Fibroblast of pulmonary artery (primary cell): ENCODE data around the gene TTLL5.

Source experiments
- DNase-seq: peaks from one replicate; pipeline ENCODE4 v3.0.0-alpha.2; 2010; ENCODE audit warnings: low read depth
- H3K4me3 ChIP-seq: replicated peaks from 2 replicates; pipeline ENCODE4 v1.5.1; 2011; ENCODE audit warnings: low read depth, mild to moderate bottlenecking, control low read depth, low read length, moderate library complexity
- TF ChIP-seq, protein P1 (sequence below): IDR thresholded peaks from 2 replicates; pipeline ENCODE4 v1.5.1; 2011; ENCODE audit warnings: mild to moderate bottlenecking, control low read depth, low read length, inconsistent platforms; ENCODE audit errors: missing control alignments

TTLL5 gene

DNA sequence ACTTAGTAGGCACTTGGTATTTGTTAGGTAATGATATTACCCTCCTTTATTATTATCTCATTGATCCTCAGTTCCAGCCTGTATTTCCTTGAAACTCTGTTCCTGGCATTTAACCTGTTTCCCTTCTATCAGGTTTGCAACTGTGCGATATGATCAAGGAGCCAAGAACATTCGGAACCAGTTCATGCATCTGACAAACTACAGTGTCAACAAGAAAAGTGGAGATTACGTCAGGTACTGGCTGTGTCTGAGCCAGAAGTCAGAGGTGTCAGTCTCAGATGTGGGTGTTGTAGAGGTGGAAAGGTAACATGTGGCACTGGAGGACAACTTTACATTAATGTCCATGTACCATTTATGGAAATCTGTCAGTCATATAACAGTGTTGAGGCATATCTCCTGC lies 56.7 kb downstream of the TTLL5 start:
- TF ChIP-seq, protein P1, sequence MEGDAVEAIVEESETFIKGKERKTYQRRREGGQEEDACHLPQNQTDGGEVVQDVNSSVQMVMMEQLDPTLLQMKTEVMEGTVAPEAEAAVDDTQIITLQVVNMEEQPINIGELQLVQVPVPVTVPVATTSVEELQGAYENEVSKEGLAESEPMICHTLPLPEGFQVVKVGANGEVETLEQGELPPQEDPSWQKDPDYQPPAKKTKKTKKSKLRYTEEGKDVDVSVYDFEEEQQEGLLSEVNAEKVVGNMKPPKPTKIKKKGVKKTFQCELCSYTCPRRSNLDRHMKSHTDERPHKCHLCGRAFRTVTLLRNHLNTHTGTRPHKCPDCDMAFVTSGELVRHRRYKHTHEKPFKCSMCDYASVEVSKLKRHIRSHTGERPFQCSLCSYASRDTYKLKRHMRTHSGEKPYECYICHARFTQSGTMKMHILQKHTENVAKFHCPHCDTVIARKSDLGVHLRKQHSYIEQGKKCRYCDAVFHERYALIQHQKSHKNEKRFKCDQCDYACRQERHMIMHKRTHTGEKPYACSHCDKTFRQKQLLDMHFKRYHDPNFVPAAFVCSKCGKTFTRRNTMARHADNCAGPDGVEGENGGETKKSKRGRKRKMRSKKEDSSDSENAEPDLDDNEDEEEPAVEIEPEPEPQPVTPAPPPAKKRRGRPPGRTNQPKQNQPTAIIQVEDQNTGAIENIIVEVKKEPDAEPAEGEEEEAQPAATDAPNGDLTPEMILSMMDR = no peak
- no peak overlapping the region for H3K4me3 ChIP-seq
- no peak for DNase-seq

DNA sequence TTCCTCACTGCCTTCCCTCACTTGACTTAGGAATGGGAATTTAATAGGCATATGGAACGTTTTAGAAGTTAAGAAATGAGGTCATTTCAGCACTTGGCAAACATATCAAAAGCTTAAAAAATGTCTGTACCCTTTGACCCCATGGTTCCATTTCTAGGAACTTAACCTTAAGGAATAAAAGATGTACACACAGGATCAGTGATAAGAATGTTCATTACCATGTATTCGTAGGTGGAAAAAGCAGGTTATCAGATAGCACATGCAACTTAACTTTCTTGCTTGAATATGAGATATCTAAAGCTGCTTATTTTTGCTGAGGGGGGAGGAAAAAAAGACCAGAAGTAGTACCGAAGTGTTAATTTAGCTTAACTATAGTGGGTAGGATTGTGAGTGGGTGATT lies 57.2 kb downstream of the TTLL5 start:
- no peak overlapping the region for H3K4me3 ChIP-seq
- TF ChIP-seq, protein P1 = no peak
- no peak for DNase-seq

DNA sequence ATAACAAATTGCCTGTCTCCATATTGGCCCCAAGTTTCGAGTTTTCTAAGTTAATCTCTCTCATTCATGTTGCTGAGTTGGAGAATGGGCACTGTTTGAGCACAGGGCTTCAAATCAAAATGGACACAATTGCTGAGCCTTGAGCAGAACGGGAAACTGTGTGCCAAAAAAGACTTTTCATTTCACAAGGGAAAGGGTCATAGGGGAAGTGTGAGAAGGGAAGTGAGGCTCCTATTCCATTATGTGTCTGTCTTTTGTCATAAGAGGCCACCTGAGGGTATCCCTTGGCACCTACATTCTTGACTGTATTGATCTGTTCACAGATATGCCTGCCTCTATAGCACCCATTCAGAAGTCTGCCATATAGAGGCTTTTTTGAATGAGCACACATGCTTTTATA lies 59.1 kb downstream of the TTLL5 start:
- no peak for DNase-seq
- H3K4me3 ChIP-seq = no peak overlapping the region
- TF ChIP-seq, protein P1 = no peak

DNA sequence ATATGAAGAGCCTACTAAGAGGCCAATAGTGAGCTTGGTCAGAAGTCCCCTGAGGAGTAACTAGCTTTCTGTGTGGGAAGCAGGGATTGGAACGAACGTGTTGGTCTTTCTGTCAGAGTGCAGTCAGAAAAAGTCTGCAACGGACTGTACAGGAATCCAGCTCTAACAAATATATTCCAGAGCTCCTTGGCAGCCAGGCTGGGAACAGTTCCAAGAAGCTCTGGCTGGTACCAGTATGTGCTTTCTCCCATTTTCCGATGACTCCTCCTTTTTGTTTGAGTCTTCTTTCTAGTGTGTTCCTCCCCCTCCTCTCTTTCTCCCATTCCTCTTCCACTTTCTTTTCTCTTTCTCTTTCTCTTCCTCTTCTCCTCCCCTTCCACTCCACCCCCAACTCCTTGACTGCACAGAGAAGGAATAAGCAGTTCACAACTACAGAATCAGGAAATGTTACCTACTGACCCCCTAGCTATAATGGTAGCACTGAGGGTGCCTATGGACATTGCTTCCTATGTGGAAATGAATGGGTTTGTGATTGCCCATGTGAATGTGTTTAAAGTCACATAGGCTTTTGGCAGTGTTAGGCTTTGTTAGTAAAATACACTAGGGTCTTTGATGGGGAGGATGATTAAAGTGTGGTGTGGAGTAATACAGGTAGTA lies 59.9 kb downstream of the TTLL5 start:
- TF ChIP-seq, protein P1 = no peak
- DNase-seq = peak; percentile 87
- H3K4me3 ChIP-seq = no peak overlapping the region

DNA sequence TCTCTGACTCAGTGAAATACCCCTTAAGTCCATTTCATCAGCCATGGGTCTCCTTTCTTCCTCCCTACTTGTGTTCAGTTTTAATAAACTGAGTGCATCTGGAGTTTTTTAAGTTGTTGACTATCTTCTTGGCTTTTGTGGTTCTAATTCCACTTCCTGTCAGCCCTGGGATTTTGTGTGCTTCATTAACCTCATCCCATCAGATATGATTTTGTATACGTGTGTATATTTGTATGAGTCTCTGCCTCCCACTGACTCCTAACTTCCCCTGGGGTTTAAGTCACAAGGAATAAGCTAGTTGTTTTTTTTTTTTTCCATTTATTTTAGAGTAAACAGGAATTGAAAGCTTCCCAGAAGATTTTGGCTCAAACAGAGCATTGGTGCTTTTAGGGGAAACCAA lies 62.7 kb downstream of the TTLL5 start:
- TF ChIP-seq, protein P1 = no peak
- DNase-seq = peak; percentile 82
- no peak overlapping the region for H3K4me3 ChIP-seq

DNA sequence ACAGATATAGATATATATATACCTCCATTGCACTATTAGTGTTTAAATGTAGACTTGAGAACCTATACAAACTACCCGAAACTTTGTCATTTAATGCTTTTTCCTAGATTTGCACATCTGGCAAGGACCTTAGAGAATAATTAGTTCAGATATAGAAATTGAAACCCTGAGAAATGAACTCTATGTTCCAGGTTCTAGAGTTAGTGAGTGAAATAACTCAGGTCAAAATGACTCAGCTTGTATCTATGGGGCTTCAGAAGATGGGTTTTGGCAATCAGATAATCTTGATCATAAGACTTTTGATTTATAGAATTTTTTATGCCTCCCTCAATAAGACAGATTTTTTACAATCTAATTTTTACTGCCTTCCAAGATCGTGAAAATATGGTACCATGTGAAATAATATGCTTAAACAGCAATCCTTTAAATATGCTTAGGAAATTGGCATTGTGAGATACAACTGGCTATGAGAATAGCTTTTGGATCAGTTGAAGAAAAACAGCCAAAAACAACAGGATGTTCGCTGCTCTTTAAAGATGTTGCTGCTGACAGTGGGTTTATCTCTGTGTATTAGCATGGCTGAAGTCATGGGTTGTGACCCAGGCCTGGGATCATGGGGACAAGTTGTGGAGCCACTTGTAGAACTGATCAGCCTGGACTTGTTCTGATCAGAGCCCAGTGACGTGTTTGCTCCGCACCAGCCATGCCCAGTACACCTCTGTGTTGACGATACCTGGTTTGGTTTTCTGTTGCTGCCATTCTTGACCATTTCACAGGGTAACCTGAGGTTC lies 63.6 kb downstream of the TTLL5 start:
- no peak for DNase-seq

More for the DNA sequence above, 63.6 kb downstream of the TTLL5 start:
- no peak overlapping the region for H3K4me3 ChIP-seq
- TF ChIP-seq, protein P1 = no peak
